ENCODE measurements around the gene SNAP47. TPM values are rescaled to one million over a fixed set of nuclear protein-coding genes. Genes with fewer than 3 reads are reported as not detected.

SNAP47 gene
- polyA plus RNA-seq, 2 of the 4 experiments (the other 2 are of a cell fraction), result 29.6 to 39.5 TPM

DNA sequence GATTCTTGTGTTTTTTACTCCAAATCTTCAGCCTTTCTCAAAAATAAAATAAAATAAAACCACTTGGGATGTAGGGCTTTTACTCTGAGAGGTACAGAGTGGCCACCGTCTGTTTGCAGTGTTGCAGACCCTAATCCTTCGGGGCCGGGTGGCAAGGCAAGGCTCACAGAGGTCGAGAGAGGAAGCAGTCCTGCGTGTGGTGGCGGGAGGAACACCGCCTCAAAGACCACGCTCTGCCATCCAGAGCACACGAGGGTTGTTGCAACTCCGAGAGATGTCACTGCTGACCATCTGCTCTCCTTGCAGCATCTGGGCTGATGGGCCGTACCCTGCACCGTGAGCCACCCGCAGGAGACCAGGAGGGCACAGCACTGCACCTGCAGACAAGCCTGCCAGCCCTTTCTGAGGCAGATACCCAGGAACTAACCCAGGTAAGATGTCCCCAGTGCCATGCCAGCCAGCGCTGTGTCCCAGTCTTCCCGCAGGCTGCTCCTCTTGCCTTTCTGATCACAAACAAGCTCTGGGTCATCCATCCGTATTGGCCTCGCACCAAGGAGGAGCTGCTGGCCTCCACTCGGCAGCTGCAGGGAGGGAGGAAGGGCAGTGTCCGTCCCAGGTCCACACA, 31.5 kb downstream of the SNAP47 start:
- ATAC-seq, result no peak
- 95% methylated on average over 18 of the region's 19 CpGs for WGBS (ENCODE audit: missing lambda C conversion rate)
- no peak for DNase-seq (ENCODE audit: low read depth in 1 of 2, low spot score in 1 of 2)
- CTCF ChIA-PET, result interaction anchor here (9.8 kb wide), 1 partner anchor 183 kb away, joined by 166 read pairs; the partner anchor contains the start of gene WNT9A
- Histone ChIP-seq H3K27ac (no peak overlapping the region), H3K4me3 (no peak overlapping the region), H3K4me2 (no peak overlapping the region), H3K4me1 (peaks cover 34% of the 10 kb centered on the region), H3K9me3 (no peaks in the 10 kb centered on the region)
- TF ChIP-seq MAZ (IDR thresholded peaks at IDR 0.05; ENCODE audit: borderline replicate concordance, low read depth, low read length) (no peak), EP300 (IDR thresholded peaks at IDR 0.05) (no peak), KDM5A (IDR thresholded peaks at IDR 0.05) (no peak), HEYL (CRISPR knock-in tag; IDR thresholded peaks at IDR 0.05) (no peak), FOSB (CRISPR knock-in tag; IDR thresholded peaks at IDR 0.05) (no peak), RARB (CRISPR knock-in tag; IDR thresholded peaks at IDR 0.05) (no peak), MAFK (IDR thresholded peaks at IDR 0.05; ENCODE audit: partially characterized antibody) (no peak), ATOH8 (CRISPR knock-in tag; IDR thresholded peaks at IDR 0.05; ENCODE audit: low read depth) (no peak), NR3C1 (IDR thresholded peaks at IDR 0.05) (no peak), RAD21 (conservative IDR thresholded peaks at IDR 0.05 in 1 of 2, IDR thresholded peaks at IDR 0.05 in 1 of 2) (no peak), SREBF2 (IDR thresholded peaks at IDR 0.05) (no peak)
- TF ChIP-seq, protein P1, sequence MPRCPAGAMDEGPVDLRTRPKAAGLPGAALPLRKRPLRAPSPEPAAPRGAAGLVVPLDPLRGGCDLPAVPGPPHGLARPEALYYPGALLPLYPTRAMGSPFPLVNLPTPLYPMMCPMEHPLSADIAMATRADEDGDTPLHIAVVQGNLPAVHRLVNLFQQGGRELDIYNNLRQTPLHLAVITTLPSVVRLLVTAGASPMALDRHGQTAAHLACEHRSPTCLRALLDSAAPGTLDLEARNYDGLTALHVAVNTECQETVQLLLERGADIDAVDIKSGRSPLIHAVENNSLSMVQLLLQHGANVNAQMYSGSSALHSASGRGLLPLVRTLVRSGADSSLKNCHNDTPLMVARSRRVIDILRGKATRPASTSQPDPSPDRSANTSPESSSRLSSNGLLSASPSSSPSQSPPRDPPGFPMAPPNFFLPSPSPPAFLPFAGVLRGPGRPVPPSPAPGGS (IDR thresholded peaks at IDR 0.05), result no peak
- no peak for FAIRE-seq
- POLR2A ChIA-PET, result no interaction called here

- no peak overlapping the region for H3K4me3 ChIP-seq
- DNase-seq (ENCODE audit: low read depth in 1 of 2, low spot score in 1 of 2) (no peak), ATAC-seq (no peak), FAIRE-seq (no peak)
- ChIA-PET POLR2A (no interaction called here), CTCF (no interaction called here)
- peaks cover 32% of the 10 kb centered on the region for H3K4me1 ChIP-seq
- H3K9me3 ChIP-seq, result no peaks in the 10 kb centered on the region
- no peak overlapping the region for H3K4me2 ChIP-seq
- WGBS (ENCODE audit: missing lambda C conversion rate), result 94% methylated on average over 6 of the region's 6 CpGs
- TF ChIP-seq HOXB13 (CRISPR knock-in tag; IDR thresholded peaks at IDR 0.05; ENCODE audit: low read depth) (no peak), HOXB5 (CRISPR knock-in tag; IDR thresholded peaks at IDR 0.05) (no peak), KDM1A (IDR thresholded peaks at IDR 0.05; ENCODE audit: low read depth) (no peak), FOSL2 (IDR thresholded peaks at IDR 0.05) (no peak), FOSL2 (CRISPR knock-in tag; IDR thresholded peaks at IDR 0.05) (no peak), CBX2 (IDR thresholded peaks at IDR 0.05; ENCODE audit: borderline replicate concordance, low read depth) (no peak), FOSB (CRISPR knock-in tag; IDR thresholded peaks at IDR 0.05) (no peak), HOXA7 (CRISPR knock-in tag; IDR thresholded peaks at IDR 0.05) (no peak)
- TF ChIP-seq, protein P2, sequence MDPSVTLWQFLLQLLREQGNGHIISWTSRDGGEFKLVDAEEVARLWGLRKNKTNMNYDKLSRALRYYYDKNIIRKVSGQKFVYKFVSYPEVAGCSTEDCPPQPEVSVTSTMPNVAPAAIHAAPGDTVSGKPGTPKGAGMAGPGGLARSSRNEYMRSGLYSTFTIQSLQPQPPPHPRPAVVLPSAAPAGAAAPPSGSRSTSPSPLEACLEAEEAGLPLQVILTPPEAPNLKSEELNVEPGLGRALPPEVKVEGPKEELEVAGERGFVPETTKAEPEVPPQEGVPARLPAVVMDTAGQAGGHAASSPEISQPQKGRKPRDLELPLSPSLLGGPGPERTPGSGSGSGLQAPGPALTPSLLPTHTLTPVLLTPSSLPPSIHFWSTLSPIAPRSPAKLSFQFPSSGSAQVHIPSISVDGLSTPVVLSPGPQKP (IDR thresholded peaks at IDR 0.05; ENCODE audit: low read depth, low read length), result no peak
- TF ChIP-seq, protein P3, sequence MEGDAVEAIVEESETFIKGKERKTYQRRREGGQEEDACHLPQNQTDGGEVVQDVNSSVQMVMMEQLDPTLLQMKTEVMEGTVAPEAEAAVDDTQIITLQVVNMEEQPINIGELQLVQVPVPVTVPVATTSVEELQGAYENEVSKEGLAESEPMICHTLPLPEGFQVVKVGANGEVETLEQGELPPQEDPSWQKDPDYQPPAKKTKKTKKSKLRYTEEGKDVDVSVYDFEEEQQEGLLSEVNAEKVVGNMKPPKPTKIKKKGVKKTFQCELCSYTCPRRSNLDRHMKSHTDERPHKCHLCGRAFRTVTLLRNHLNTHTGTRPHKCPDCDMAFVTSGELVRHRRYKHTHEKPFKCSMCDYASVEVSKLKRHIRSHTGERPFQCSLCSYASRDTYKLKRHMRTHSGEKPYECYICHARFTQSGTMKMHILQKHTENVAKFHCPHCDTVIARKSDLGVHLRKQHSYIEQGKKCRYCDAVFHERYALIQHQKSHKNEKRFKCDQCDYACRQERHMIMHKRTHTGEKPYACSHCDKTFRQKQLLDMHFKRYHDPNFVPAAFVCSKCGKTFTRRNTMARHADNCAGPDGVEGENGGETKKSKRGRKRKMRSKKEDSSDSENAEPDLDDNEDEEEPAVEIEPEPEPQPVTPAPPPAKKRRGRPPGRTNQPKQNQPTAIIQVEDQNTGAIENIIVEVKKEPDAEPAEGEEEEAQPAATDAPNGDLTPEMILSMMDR (IDR thresholded peaks at IDR 0.05), result no peak
- no peak overlapping the region for H3K27ac ChIP-seq
Measured at GRCh38 chr1:227767401-227768124, 32.3 kb downstream of the SNAP47 start.
